HepG2 (cell line): Measurements from ENCODE around the gene SSH3. TPM values are rescaled to one million over a fixed set of nuclear protein-coding genes. Genes with fewer than 3 reads are reported as not detected.

Source experiments
- HOXA3 ChIP-seq: sonication (generic); formaldehyde crosslinking; IDR thresholded peaks from 2 replicates; pipeline ENCODE4 v1.5.0; 2020; ENCODE audit warnings: missing genetic modification reagents
- JUNB ChIP-seq: sonication (generic); formaldehyde crosslinking; IDR thresholded peaks from 2 replicates; pipeline ENCODE4 v1.8.0; 2022; ENCODE audit warnings: missing genetic modification reagents, mild to moderate bottlenecking, borderline replicate concordance
- ZNF501 ChIP-seq: sonication (generic); formaldehyde crosslinking; IDR thresholded peaks from 2 replicates; pipeline ENCODE4 v1.5.1; 2020; ENCODE audit warnings: mild to moderate bottlenecking, moderate library complexity, missing genetic modification reagents
- ZNF816 ChIP-seq: sonication (generic); formaldehyde crosslinking; IDR thresholded peaks from 2 replicates; pipeline ENCODE4 v1.8.0; 2022; ENCODE audit warnings: missing genetic modification reagents, mild to moderate bottlenecking, borderline replicate concordance
- polyA plus RNA-seq, 8 experiments: library from polyadenylated mRNA; depleted of rRNA in 3 of 8; stranded (reverse) in 7 of 8; unstranded in 1 of 8; fragments of >200 nt; fragmentation: Illumina TruSeq in 4 of 8; extraction: Trizol in 4 of 8; gene quantifications; 2 replicates each; pipeline versions ENCODE4 v1.2.1 to v1.2.3, GENCODE V29; 2011 to 2016; ENCODE audit warnings: low read depth in 4 of 8, missing spikeins in 1 of 8, mixed read lengths in 1 of 8; ENCODE audit not compliant: insufficient read depth in 1 of 8
- total RNA-seq, 5 experiments: library from RNA; depleted of rRNA; stranded (reverse); fragments of >200 nt; fragmentation: Illumina TruSeq; extraction: Trizol; gene quantifications; 2 replicates each; pipeline ENCODE4 v1.2.3, GENCODE V29; 2016; ENCODE audit warnings: low read depth in 1 of 5
- TF ChIP-seq, protein P1 (sequence below): sonication (generic); formaldehyde crosslinking; IDR thresholded peaks from 2 replicates; pipeline ENCODE4 v1.9.0; 2021; ENCODE audit warnings: mild to moderate bottlenecking, missing genetic modification reagents
- TF ChIP-seq, protein P2 (sequence below): fragments of 450-650 bp; IDR thresholded peaks from 2 replicates; pipeline ENCODE4 v1.6.1; 2017; ENCODE audit warnings: mild to moderate bottlenecking
- TF ChIP-seq, protein P3 (sequence below): sonication (generic); formaldehyde crosslinking; IDR thresholded peaks from 2 replicates; pipeline ENCODE4 v1.4.0; 2020; ENCODE audit warnings: mild to moderate bottlenecking, missing genetic modification reagents, borderline replicate concordance
- TF ChIP-seq, protein P4 (sequence below): sonication (generic); formaldehyde crosslinking; IDR thresholded peaks from 2 replicates; pipeline ENCODE4 v1.8.1; 2023; ENCODE audit warnings: mild to moderate bottlenecking, missing genetic modification reagents

SSH3 gene
- total and polyA plus RNA-seq, 2 of the 13 experiments (the other 11 are each of a cell fraction or from before 2014, with no cell fraction given), result 12.4 to 18.8 TPM

DNA sequence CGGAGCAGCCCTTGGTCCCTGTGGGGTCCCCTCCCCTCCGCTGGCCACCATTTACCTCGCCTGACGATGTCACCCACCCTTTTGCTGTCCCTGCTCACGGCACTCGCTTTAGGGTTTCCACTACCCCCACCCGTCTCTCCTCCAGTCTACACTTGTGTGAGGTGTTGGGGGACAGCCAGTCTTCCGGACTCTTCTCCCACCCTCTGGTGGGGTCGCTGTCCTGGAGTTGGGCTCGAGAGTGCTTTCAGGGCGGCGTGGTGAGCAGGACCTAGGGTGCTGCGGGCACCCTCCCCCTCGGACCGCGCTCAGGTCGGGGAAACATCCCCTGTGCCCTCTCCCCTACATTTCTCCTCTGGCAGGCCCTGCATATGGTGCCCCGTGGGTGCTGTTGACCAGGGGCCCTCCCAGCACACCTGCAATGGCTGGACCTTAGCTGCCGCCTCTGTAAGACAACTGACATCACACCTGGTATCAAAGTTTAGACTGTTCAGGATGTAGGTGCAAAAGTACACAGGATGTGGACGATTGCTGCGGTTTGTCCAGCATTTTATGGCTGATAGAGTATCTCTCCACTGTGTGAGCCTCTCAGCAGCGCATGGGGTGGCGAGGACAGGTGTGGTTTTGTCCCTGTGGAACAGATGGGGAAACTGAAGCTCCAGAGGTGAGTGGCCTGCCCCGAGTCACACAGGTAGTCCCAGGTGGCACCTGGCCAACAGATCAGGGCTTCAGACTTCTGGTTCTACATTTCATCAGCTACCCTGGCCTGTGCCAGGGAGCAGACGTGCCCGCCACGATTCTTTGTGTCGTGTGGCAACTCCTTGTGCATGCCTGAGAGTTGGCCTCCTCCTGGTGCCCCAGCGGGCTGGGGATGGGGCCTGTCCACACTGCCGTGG lies 35.9 kb upstream of the SSH3 start (continued):
- TF ChIP-seq, protein P1, sequence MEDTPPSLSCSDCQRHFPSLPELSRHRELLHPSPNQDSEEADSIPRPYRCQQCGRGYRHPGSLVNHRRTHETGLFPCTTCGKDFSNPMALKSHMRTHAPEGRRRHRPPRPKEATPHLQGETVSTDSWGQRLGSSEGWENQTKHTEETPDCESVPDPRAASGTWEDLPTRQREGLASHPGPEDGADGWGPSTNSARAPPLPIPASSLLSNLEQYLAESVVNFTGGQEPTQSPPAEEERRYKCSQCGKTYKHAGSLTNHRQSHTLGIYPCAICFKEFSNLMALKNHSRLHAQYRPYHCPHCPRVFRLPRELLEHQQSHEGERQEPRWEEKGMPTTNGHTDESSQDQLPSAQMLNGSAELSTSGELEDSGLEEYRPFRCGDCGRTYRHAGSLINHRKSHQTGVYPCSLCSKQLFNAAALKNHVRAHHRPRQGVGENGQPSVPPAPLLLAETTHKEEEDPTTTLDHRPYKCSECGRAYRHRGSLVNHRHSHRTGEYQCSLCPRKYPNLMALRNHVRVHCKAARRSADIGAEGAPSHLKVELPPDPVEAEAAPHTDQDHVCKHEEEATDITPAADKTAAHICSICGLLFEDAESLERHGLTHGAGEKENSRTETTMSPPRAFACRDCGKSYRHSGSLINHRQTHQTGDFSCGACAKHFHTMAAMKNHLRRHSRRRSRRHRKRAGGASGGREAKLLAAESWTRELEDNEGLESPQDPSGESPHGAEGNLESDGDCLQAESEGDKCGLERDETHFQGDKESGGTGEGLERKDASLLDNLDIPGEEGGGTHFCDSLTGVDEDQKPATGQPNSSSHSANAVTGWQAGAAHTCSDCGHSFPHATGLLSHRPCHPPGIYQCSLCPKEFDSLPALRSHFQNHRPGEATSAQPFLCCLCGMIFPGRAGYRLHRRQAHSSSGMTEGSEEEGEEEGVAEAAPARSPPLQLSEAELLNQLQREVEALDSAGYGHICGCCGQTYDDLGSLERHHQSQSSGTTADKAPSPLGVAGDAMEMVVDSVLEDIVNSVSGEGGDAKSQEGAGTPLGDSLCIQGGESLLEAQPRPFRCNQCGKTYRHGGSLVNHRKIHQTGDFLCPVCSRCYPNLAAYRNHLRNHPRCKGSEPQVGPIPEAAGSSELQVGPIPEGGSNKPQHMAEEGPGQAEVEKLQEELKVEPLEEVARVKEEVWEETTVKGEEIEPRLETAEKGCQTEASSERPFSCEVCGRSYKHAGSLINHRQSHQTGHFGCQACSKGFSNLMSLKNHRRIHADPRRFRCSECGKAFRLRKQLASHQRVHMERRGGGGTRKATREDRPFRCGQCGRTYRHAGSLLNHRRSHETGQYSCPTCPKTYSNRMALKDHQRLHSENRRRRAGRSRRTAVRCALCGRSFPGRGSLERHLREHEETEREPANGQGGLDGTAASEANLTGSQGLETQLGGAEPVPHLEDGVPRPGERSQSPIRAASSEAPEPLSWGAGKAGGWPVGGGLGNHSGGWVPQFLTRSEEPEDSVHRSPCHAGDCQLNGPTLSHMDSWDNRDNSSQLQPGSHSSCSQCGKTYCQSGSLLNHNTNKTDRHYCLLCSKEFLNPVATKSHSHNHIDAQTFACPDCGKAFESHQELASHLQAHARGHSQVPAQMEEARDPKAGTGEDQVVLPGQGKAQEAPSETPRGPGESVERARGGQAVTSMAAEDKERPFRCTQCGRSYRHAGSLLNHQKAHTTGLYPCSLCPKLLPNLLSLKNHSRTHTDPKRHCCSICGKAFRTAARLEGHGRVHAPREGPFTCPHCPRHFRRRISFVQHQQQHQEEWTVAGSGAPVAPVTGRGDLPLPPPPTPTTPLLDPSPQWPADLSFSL (CRISPR knock-in tag), result no peak
- TF ChIP-seq, protein P2, sequence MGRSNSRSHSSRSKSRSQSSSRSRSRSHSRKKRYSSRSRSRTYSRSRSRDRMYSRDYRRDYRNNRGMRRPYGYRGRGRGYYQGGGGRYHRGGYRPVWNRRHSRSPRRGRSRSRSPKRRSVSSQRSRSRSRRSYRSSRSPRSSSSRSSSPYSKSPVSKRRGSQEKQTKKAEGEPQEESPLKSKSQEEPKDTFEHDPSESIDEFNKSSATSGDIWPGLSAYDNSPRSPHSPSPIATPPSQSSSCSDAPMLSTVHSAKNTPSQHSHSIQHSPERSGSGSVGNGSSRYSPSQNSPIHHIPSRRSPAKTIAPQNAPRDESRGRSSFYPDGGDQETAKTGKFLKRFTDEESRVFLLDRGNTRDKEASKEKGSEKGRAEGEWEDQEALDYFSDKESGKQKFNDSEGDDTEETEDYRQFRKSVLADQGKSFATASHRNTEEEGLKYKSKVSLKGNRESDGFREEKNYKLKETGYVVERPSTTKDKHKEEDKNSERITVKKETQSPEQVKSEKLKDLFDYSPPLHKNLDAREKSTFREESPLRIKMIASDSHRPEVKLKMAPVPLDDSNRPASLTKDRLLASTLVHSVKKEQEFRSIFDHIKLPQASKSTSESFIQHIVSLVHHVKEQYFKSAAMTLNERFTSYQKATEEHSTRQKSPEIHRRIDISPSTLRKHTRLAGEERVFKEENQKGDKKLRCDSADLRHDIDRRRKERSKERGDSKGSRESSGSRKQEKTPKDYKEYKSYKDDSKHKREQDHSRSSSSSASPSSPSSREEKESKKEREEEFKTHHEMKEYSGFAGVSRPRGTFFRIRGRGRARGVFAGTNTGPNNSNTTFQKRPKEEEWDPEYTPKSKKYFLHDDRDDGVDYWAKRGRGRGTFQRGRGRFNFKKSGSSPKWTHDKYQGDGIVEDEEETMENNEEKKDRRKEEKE, result no peak
- peak; percentile 65 for TF ChIP-seq HOXA3 (CRISPR knock-in tag)
- TF ChIP-seq, protein P3, sequence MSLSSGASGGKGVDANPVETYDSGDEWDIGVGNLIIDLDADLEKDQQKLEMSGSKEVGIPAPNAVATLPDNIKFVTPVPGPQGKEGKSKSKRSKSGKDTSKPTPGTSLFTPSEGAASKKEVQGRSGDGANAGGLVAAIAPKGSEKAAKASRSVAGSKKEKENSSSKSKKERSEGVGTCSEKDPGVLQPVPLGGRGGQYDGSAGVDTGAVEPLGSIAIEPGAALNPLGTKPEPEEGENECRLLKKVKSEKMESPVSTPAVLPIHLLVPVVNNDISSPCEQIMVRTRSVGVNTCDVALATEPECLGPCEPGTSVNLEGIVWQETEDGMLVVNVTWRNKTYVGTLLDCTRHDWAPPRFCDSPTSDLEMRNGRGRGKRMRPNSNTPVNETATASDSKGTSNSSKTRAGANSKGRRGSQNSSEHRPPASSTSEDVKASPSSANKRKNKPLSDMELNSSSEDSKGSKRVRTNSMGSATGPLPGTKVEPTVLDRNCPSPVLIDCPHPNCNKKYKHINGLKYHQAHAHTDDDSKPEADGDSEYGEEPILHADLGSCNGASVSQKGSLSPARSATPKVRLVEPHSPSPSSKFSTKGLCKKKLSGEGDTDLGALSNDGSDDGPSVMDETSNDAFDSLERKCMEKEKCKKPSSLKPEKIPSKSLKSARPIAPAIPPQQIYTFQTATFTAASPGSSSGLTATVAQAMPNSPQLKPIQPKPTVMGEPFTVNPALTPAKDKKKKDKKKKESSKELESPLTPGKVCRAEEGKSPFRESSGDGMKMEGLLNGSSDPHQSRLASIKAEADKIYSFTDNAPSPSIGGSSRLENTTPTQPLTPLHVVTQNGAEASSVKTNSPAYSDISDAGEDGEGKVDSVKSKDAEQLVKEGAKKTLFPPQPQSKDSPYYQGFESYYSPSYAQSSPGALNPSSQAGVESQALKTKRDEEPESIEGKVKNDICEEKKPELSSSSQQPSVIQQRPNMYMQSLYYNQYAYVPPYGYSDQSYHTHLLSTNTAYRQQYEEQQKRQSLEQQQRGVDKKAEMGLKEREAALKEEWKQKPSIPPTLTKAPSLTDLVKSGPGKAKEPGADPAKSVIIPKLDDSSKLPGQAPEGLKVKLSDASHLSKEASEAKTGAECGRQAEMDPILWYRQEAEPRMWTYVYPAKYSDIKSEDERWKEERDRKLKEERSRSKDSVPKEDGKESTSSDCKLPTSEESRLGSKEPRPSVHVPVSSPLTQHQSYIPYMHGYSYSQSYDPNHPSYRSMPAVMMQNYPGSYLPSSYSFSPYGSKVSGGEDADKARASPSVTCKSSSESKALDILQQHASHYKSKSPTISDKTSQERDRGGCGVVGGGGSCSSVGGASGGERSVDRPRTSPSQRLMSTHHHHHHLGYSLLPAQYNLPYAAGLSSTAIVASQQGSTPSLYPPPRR (CRISPR knock-in tag), result no peak
- TF ChIP-seq ZNF501 (CRISPR knock-in tag), result peak; percentile 60; the same call in 1 of the 2 replicates
- TF ChIP-seq JUNB (CRISPR knock-in tag), result no peak
- TF ChIP-seq ZNF816 (CRISPR knock-in tag), result no peak
- TF ChIP-seq, protein P4, sequence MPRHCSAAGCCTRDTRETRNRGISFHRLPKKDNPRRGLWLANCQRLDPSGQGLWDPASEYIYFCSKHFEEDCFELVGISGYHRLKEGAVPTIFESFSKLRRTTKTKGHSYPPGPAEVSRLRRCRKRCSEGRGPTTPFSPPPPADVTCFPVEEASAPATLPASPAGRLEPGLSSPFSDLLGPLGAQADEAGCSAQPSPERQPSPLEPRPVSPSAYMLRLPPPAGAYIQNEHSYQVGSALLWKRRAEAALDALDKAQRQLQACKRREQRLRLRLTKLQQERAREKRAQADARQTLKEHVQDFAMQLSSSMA, result 0 out of 2 replicates have a peak, but pooled peaks have one; percentile 49
